GM12878 (cell line): ENCODE results near the gene THAP6. TPM values are rescaled to one million over a fixed set of nuclear protein-coding genes. Genes with fewer than 3 reads are reported as not detected.
"Not testable (repeated sequence)": the region's sequence is repeated elsewhere in the genome, so short reads cannot be mapped to it uniquely, and the experiment has no call there.

ENCODE experiments used
- ATAC-seq: fragments of 200-7000 bp; cut with Tn5 transposase; 3 replicates; pipeline ENCODE4 v1.9.1; 2020; ENCODE audit warnings: mild to moderate bottlenecking, moderate library complexity
- BruUV-seq: library from RNA; stranded (reverse); fragments of 400-500 nt; replicated peaks from 2 replicates; lab custom pipeline; 2021; lab: Mats Ljungman, UMichigan
- CTCF ChIA-PET: fragments of 300-600 bp; sonication (Branson Sonifier 250); formaldehyde crosslinking; extraction: SDS; loops from one replicate; lab custom pipeline; 2021; ENCODE audit warnings: inconsistent platforms; lab: Yijun Ruan, JAX
- POLR2A ChIA-PET: fragments of 350-600 bp; formaldehyde crosslinking; extraction: SDS; loops from one replicate; lab custom pipeline; 2021; ENCODE audit warnings: inconsistent platforms; lab: Charles Lee
- RAD21 ChIA-PET: fragments of 300-600 bp; sonication (Branson Sonifier 250); formaldehyde crosslinking; loops from one replicate; lab custom pipeline; 2023; ENCODE audit warnings: antibody characterized with exemption; ENCODE audit not compliant: unreplicated experiment; lab: Charles Lee
- SMC1A ChIA-PET: fragments of 300-600 bp; sonication (Branson Sonifier 250); formaldehyde crosslinking; loops from one replicate; lab custom pipeline; 2023; ENCODE audit not compliant: unreplicated experiment, uncharacterized antibody; lab: Charles Lee
- DNase-seq: peaks from one replicate; pipeline ENCODE4 v3.0.0-alpha.2; 2011; ENCODE audit warnings: low read depth, low spot score
- FAIRE-seq: peaks from 3 replicates; lab custom pipeline; 2011; peaks lifted over from hg19 to GRCh38; lab: Jason Lieb, UNC
- H2AFZ ChIP-seq: 2 replicates; pipeline ENCODE4 v1.6.0; 2011; ENCODE audit warnings: low read depth, low read length, control low read depth; ENCODE audit not compliant: control insufficient read depth
- H3K27ac ChIP-seq: 2 replicates; pipeline ENCODE4 v1.5.1; 2011; ENCODE audit warnings: control low read depth; ENCODE audit not compliant: control insufficient read depth, insufficient read depth
- H3K27me3 ChIP-seq, 2 experiments: replicated peaks in 1 of 2; 2 replicates each; pipeline versions ENCODE4 v1.6.0 to v1.6.1; 2011; ENCODE audit warnings: low read length in 1 of 2; ENCODE audit not compliant: control insufficient read depth in 2 of 2, insufficient read depth in 2 of 2
- H3K36me3 ChIP-seq, 2 experiments: 2 replicates each; pipeline ENCODE4 v1.5.1; 2011; ENCODE audit warnings: low read length in 1 of 2; ENCODE audit not compliant: control insufficient read depth in 2 of 2, insufficient read depth in 2 of 2
- H3K4me1 ChIP-seq: 2 replicates; pipeline ENCODE4 v1.6.1; 2011; ENCODE audit warnings: mild to moderate bottlenecking, low read length, moderate library complexity, mixed read lengths; ENCODE audit not compliant: control insufficient read depth, insufficient read depth
- H3K4me2 ChIP-seq: 2 replicates; pipeline ENCODE4 v1.6.0; 2011; ENCODE audit warnings: control low read depth; ENCODE audit not compliant: control insufficient read depth, insufficient read depth
- H3K4me3 ChIP-seq: fragments of 200-600 bp; sonication (generic); 2 replicates; pipeline ENCODE4 v1.5.1; 2016
- H3K79me2 ChIP-seq: 2 replicates; pipeline ENCODE4 v1.6.0; 2011; ENCODE audit warnings: low read length; ENCODE audit not compliant: control insufficient read depth, insufficient read depth
- H3K9ac ChIP-seq: 2 replicates; pipeline ENCODE4 v1.8.0; 2011; ENCODE audit warnings: low read length, control low read depth, mixed read lengths; ENCODE audit not compliant: control insufficient read depth, insufficient read depth
- H3K9me3 ChIP-seq: replicated peaks from 3 replicates; pipeline ENCODE4 v1.5.1; 2011; ENCODE audit warnings: mild to moderate bottlenecking, low read length; ENCODE audit not compliant: control insufficient read depth, insufficient read depth
- H4K20me1 ChIP-seq: 2 replicates; pipeline ENCODE4 v1.6.0; 2011; ENCODE audit not compliant: control insufficient read depth, insufficient read depth
- ATF7 ChIP-seq: fragments of 450-650 bp; IDR thresholded peaks from 2 replicates; pipeline ENCODE4 v1.6.1; 2016; ENCODE audit warnings: low read depth, mild to moderate bottlenecking
- FOS ChIP-seq: IDR thresholded peaks from 3 replicates; pipeline ENCODE4 v1.6.1; 2011; ENCODE audit warnings: borderline replicate concordance; ENCODE audit not compliant: insufficient read length; ENCODE audit errors: extremely low read depth
- FOXK2 ChIP-seq: fragments of 450-650 bp; IDR thresholded peaks from 2 replicates; pipeline ENCODE4 v1.6.1; 2017; ENCODE audit warnings: mild to moderate bottlenecking, moderate library complexity
- HDAC6 ChIP-seq: fragments of 200-600 bp; sonication (generic); IDR thresholded peaks from one replicate; pipeline ENCODE4 v1.8.0; 2017; ENCODE audit warnings: antibody characterized with exemption; ENCODE audit not compliant: unreplicated experiment
- HDGF ChIP-seq: fragments of 450-650 bp; IDR thresholded peaks from 2 replicates; pipeline ENCODE4 v1.6.1; 2016; ENCODE audit warnings: antibody characterized with exemption
- RAD21 ChIP-seq: IDR thresholded peaks from 2 replicates; pipeline ENCODE4 v1.6.1; 2011; ENCODE audit warnings: mild to moderate bottlenecking, low read depth, low read length, moderate library complexity; ENCODE audit not compliant: insufficient read depth
- SUPT20H ChIP-seq: IDR thresholded peaks from 2 replicates; pipeline ENCODE4 v1.6.1; 2011; ENCODE audit warnings: low read depth, mild to moderate bottlenecking, low read length, moderate library complexity, borderline replicate concordance; ENCODE audit not compliant: control insufficient read depth
- WRNIP1 ChIP-seq: IDR thresholded peaks from 2 replicates; pipeline ENCODE4 v1.6.1; 2011; ENCODE audit warnings: low read depth, low read length, improper control_type of control experiment, borderline replicate concordance
- ZNF384 ChIP-seq: IDR thresholded peaks from 2 replicates; pipeline ENCODE4 v1.6.1; 2012; ENCODE audit warnings: low read depth, mild to moderate bottlenecking, low read length, improper control_type of control experiment, borderline replicate concordance
- WGBS: methylation state at CpG from one replicate; pipeline ENCODE4 v1.1.6; 2016; ENCODE audit warnings: low lambda C conversion rate; ENCODE audit not compliant: insufficient replicate concordance, insufficient coverage; ENCODE audit errors: missing lambda C conversion rate; 5-methylcytosine and 5-hydroxymethylcytosine counted together
- in situ Hi-C: fragments of 300-500 bp; cut with MboI; formaldehyde crosslinking; loops from 9 replicates; pipeline ENCODE4 v1.14.3; 2018; ENCODE audit warnings: mixed read lengths
- intact Hi-C: fragments of 100-400 bp; cut with micrococcal nuclease; formaldehyde crosslinking; loops from one replicate; pipeline ENCODE4 v1.14.2; 2022; ENCODE audit not compliant: unreplicated experiment
- polyA plus RNA-seq, 11 experiments: library from polyadenylated mRNA; depleted of rRNA in 4 of 11; unstranded in 6 of 11; stranded (reverse) in 5 of 11; fragments of >200 nt; fragmentation: Nextera tagmentation in 4 of 11; fragmentation: Illumina TruSeq in 1 of 11; extraction: Ambion mirVana in 4 of 11; extraction: Trizol in 1 of 11; gene quantifications; 1 replicate in 1 of 11; 2 replicates in 10 of 11; pipeline versions ENCODE4 v1.2.1 to v1.2.3, GENCODE V29; 2011 to 2016; ENCODE audit warnings: inconsistent platforms in 2 of 11, missing spikeins in 2 of 11, low read depth in 1 of 11
- total RNA-seq, 4 experiments: library from RNA; depleted of rRNA in 3 of 4; stranded (reverse); fragments of >200 nt in 3 of 4; fragmentation: Illumina TruSeq in 1 of 4; extraction: Trizol in 1 of 4; gene quantifications; 2 replicates each; pipeline versions ENCODE4 v1.2.1 to v1.2.3, GENCODE V29; 2013 to 2021
- TF ChIP-seq, protein P1 (sequence below): fragments of 450-650 bp; IDR thresholded peaks from 2 replicates; pipeline ENCODE4 v1.6.1; 2016; ENCODE audit warnings: mild to moderate bottlenecking
- TF ChIP-seq, protein P2 (sequence below): fragments of 450-650 bp; IDR thresholded peaks from 2 replicates; pipeline ENCODE4 v1.6.1; 2016; ENCODE audit warnings: mild to moderate bottlenecking, moderate library complexity, borderline replicate concordance

THAP6 gene
- total and polyA plus RNA-seq, 10 of the 15 experiments (the other 5 are each of a cell fraction or from before 2014, with no cell fraction given), result 8.9 to 21.9 (median 12.8) TPM

DNA sequence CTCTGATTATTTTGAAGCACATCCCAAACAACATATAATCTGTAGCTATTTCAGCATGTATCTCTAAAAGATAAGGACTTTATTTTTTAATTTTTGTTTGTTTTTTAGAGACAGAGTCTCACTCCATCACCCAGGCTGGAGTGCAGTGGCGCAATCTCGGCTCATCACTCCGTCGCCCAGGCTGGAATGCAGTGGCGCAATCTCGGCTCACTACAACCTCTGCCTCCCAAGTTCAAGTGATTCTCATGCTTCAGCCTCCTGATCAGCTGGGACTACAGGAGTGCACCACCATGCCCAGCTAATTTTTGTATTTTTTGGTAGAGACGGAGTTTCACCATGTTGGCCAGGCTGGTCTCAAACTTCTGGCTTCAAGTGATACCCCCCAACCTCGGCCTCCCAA lies 29.9 kb downstream of the THAP6 start:
- H3K9me3 ChIP-seq, POLR2A ChIA-PET, SMC1A ChIA-PET, RAD21 ChIA-PET, in situ Hi-C loops, H3K4me3 ChIP-seq, H4K20me1 ChIP-seq, H3K79me2 ChIP-seq, H3K9ac ChIP-seq, intact Hi-C loops, ATAC-seq, H2AFZ ChIP-seq, BruUV-seq, FAIRE-seq, H3K4me1 ChIP-seq, H3K27ac ChIP-seq, CTCF ChIA-PET, DNase-seq, H3K4me2 ChIP-seq, H3K27me3 ChIP-seq, H3K36me3 ChIP-seq: not testable (repeated sequence)
- 85% methylated on average over 8 of the region's 8 CpGs for WGBS

DNA sequence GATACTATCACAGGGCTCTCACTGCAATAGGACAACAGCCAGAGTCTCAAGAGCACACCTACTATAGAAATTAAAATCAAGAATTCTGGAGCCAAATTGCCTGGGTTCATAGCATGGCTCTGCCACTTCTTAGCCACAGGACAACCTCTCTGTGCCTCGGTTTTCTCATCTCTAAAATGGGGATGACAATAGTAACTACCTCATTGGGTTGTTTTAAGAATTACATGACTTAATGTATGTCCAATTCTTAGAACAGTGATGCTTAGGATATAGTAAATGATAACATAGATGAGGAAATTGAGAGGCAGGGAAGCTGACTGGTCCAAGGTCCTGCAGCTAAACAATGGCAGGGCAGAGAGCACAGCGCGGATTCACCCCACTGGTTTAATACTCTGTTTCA lies 30.6 kb downstream of the THAP6 start:
- Histone ChIP-seq H3K4me1 (no peaks in the 10 kb centered on the region), H3K79me2 (no peaks in the 10 kb centered on the region), H3K4me3 (no peak overlapping the region), H4K20me1 (no peaks in the 10 kb centered on the region), H3K36me3 (no peaks in the 10 kb centered on the region; a peak in 1 of 4 replicates), H3K9me3 (no peaks in the 10 kb centered on the region), H2AFZ (no peak overlapping the region), H3K27me3 (no peaks in the 10 kb centered on the region), H3K4me2 (no peak overlapping the region), H3K9ac (no peak overlapping the region), H3K27ac (no peak overlapping the region)
- ATAC-seq, result no peak
- CTCF ChIA-PET, result no interaction called here
- POLR2A ChIA-PET, result no interaction called here
- no peak for FAIRE-seq
- SMC1A ChIA-PET, result no interaction called here
- RAD21 ChIA-PET, result no interaction called here
- BruUV-seq, result no TSS peak
- WGBS, result 67% methylated on average over 3 of the region's 3 CpGs
- no peak for DNase-seq
- in situ Hi-C loops, result no loop called here
- intact Hi-C loops, result no loop called here
- TF ChIP-seq WRNIP1, result no peak
- TF ChIP-seq ZNF384, result no peak
- no peak for TF ChIP-seq SUPT20H
- no peak for TF ChIP-seq HDGF
- TF ChIP-seq FOS, result no peak
- no peak for TF ChIP-seq FOXK2
- TF ChIP-seq, protein P1, sequence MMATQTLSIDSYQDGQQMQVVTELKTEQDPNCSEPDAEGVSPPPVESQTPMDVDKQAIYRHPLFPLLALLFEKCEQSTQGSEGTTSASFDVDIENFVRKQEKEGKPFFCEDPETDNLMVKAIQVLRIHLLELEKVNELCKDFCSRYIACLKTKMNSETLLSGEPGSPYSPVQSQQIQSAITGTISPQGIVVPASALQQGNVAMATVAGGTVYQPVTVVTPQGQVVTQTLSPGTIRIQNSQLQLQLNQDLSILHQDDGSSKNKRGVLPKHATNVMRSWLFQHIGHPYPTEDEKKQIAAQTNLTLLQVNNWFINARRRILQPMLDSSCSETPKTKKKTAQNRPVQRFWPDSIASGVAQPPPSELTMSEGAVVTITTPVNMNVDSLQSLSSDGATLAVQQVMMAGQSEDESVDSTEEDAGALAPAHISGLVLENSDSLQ, result no peak
- TF ChIP-seq RAD21, result no peak
- TF ChIP-seq, protein P2, sequence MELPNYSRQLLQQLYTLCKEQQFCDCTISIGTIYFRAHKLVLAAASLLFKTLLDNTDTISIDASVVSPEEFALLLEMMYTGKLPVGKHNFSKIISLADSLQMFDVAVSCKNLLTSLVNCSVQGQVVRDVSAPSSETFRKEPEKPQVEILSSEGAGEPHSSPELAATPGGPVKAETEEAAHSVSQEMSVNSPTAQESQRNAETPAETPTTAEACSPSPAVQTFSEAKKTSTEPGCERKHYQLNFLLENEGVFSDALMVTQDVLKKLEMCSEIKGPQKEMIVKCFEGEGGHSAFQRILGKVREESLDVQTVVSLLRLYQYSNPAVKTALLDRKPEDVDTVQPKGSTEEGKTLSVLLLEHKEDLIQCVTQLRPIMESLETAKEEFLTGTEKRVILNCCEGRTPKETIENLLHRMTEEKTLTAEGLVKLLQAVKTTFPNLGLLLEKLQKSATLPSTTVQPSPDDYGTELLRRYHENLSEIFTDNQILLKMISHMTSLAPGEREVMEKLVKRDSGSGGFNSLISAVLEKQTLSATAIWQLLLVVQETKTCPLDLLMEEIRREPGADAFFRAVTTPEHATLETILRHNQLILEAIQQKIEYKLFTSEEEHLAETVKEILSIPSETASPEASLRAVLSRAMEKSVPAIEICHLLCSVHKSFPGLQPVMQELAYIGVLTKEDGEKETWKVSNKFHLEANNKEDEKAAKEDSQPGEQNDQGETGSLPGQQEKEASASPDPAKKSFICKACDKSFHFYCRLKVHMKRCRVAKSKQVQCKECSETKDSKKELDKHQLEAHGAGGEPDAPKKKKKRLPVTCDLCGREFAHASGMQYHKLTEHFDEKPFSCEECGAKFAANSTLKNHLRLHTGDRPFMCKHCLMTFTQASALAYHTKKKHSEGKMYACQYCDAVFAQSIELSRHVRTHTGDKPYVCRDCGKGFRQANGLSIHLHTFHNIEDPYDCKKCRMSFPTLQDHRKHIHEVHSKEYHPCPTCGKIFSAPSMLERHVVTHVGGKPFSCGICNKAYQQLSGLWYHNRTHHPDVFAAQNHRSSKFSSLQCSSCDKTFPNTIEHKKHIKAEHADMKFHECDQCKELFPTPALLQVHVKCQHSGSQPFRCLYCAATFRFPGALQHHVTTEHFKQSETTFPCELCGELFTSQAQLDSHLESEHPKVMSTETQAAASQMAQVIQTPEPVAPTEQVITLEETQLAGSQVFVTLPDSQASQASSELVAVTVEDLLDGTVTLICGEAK, result no peak
- no peak for TF ChIP-seq ATF7
- no peak for TF ChIP-seq HDAC6
